22Rv1 (cell line): ENCODE data around the gene DAGLA.

Experiments
- ZFX ChIP-seq: fragments of 450-650 bp; IDR thresholded peaks from 2 replicates; pipeline ENCODE4 v1.6.1; 2017; ENCODE audit warnings: antibody characterized with exemption, borderline replicate concordance
- TF ChIP-seq, protein P1 (sequence below): fragments of 450-650 bp; IDR thresholded peaks from 2 replicates; pipeline ENCODE4 v1.5.1; 2017; ENCODE audit warnings: mild to moderate bottlenecking

DNA sequence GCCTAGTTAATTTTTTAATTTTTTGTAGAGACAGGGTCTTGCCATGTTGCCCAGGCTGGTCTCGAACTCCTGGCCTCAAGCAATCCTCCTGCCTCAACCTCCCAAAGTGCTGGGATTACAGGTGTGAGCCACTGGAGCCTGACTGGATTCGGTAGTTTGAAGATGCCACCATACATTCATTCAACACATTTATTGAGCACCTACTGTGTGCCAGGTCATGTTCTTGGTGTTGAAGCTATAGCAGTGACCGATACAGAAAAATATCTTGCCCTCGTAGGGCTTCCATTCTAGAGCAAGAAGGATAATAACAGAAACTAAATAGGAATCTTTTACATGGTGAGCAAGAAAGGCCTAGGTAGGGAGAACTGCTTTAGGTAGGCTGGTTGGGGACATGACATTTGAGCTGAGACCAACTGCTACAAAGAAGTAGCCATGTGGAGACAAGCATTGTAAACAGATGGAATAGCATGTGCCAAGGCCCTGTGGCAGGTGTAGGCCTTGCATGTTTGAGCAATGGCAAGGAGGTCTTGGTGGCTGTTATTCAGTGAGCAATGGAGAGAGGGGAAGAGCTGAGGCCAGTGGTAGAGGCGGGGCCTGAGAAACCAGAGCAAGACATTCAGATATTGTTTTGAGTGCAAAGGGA is 70.6 kb downstream of the DAGLA start:
- TF ChIP-seq, protein P1, sequence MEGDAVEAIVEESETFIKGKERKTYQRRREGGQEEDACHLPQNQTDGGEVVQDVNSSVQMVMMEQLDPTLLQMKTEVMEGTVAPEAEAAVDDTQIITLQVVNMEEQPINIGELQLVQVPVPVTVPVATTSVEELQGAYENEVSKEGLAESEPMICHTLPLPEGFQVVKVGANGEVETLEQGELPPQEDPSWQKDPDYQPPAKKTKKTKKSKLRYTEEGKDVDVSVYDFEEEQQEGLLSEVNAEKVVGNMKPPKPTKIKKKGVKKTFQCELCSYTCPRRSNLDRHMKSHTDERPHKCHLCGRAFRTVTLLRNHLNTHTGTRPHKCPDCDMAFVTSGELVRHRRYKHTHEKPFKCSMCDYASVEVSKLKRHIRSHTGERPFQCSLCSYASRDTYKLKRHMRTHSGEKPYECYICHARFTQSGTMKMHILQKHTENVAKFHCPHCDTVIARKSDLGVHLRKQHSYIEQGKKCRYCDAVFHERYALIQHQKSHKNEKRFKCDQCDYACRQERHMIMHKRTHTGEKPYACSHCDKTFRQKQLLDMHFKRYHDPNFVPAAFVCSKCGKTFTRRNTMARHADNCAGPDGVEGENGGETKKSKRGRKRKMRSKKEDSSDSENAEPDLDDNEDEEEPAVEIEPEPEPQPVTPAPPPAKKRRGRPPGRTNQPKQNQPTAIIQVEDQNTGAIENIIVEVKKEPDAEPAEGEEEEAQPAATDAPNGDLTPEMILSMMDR: no peak
- TF ChIP-seq ZFX: no peak
